Transverse colon (tissue), 3 donors: ENCODE data around the gene MCFD2.
"Not testable (repeated sequence)": the region's sequence is repeated elsewhere in the genome, so short reads cannot be mapped to it uniquely, and the experiment has no call there.

Experiments
- EP300 ChIP-seq: sonication (generic); formaldehyde crosslinking; IDR thresholded peaks from one replicate; pipeline ENCODE4 v1.6.1; 2017; ENCODE audit warnings: antibody characterized with exemption, low read depth
- POLR2A ChIP-seq: fragments of 450-650 bp; IDR thresholded peaks from one replicate; pipeline ENCODE4 v1.6.1; 2016; ENCODE audit warnings: antibody characterized with exemption, mild to moderate bottlenecking, moderate library complexity
- TF ChIP-seq, protein P1 (sequence below), 5 experiments: fragments of 200-600 bp in 3 of 5; fragments of 450-650 bp in 2 of 5; sonication (generic) in 3 of 5; IDR thresholded peaks; 1 replicate in 2 of 5; 2 replicates in 3 of 5; pipeline ENCODE4 v1.5.1; 2016 to 2017; ENCODE audit warnings: antibody characterized with exemption in 5 of 5, inconsistent platforms in 3 of 5, mild to moderate bottlenecking in 2 of 5, moderate library complexity in 1 of 5

DNA sequence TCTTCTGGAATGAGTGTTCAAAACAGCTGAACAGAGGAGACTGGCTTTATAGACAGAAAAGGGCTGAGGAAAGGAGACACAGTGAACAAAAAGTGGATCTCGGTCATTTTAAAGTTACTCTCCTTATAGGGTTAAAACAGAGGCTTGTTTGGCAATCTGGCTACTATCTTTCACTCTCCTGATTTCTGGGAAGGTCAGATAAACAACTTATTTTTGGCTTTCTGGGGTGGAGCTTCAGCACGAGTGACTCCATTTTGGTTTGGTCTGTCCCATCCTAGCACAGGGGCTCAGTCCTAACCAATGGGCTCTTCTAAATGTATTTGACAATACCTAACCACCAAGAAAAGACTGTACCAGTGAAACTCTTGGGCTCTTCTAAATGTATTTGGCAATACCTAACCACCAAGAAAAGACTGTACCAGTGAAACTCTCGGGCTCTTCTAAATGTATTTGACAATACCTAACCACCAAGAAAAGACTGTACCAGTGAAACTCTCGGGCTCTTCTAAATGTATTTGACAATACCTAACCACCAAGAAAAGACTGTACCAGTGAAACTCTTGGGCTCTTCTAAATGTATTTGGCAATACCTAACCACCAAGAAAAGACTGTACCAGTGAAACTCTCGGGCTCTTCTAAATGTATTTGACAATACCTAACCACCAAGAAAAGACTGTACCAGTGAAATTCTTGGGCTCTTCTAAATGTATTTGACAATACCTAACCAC, 39.5 kb downstream of the MCFD2 start:
- not testable (repeated sequence) for TF ChIP-seq POLR2A, EP300
- TF ChIP-seq, protein P1, sequence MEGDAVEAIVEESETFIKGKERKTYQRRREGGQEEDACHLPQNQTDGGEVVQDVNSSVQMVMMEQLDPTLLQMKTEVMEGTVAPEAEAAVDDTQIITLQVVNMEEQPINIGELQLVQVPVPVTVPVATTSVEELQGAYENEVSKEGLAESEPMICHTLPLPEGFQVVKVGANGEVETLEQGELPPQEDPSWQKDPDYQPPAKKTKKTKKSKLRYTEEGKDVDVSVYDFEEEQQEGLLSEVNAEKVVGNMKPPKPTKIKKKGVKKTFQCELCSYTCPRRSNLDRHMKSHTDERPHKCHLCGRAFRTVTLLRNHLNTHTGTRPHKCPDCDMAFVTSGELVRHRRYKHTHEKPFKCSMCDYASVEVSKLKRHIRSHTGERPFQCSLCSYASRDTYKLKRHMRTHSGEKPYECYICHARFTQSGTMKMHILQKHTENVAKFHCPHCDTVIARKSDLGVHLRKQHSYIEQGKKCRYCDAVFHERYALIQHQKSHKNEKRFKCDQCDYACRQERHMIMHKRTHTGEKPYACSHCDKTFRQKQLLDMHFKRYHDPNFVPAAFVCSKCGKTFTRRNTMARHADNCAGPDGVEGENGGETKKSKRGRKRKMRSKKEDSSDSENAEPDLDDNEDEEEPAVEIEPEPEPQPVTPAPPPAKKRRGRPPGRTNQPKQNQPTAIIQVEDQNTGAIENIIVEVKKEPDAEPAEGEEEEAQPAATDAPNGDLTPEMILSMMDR (IDR thresholded peaks at IDR 0.05) = not testable (repeated sequence)
